H1 (cell line): ENCODE measurements around the gene ALDH1B1. TPM values are rescaled to one million over a fixed set of nuclear protein-coding genes. Genes with fewer than 3 reads are reported as not detected.

Source experiments
- CTCF ChIA-PET: fragments of 300-600 bp; sonication (Branson Sonifier 250); formaldehyde crosslinking; loops from one replicate; lab custom pipeline; 2021; ENCODE audit not compliant: partially characterized antibody; lab: Charles Lee
- POLR2A ChIA-PET: fragments of 300-600 bp; sonication (Branson Sonifier 250); formaldehyde crosslinking; loops from one replicate; lab custom pipeline; 2021; ENCODE audit warnings: inconsistent platforms; ENCODE audit not compliant: partially characterized antibody; lab: Charles Lee
- DNase-seq, 2 experiments: peaks; one replicate each; pipeline versions ENCODE4 v3.0.0 to v3.0.0-alpha.2; 2010 to 2022; ENCODE audit warnings: low spot score in 2 of 2, low read depth in 1 of 2, mixed read lengths in 1 of 2
- FAIRE-seq: peaks from 2 replicates; lab custom pipeline; 2011; peaks lifted over from hg19 to GRCh38; lab: Jason Lieb, UNC
- H2AFZ ChIP-seq: 2 replicates; pipeline ENCODE4 v1.8.1; 2012; ENCODE audit warnings: low read length, inconsistent platforms
- H2AK5ac ChIP-seq: 2 replicates; pipeline ENCODE4 v1.6.1; 2013; ENCODE audit warnings: low read depth, low read length
- H2BK120ac ChIP-seq: replicated peaks from 2 replicates; pipeline ENCODE3; 2013; ENCODE audit warnings: low read depth, low read length, inconsistent platforms
- H2BK12ac ChIP-seq: 2 replicates; pipeline ENCODE4 v1.6.1; 2013; ENCODE audit warnings: low read depth, low read length
- H2BK15ac ChIP-seq: 2 replicates; pipeline ENCODE4 v1.6.1; 2013; ENCODE audit warnings: low read length
- H2BK20ac ChIP-seq: 2 replicates; pipeline ENCODE4 v1.6.1; 2013; ENCODE audit warnings: low read length
- H2BK5ac ChIP-seq: 2 replicates; pipeline ENCODE4 v1.6.1; 2013; ENCODE audit warnings: low read depth, low read length
- H3K14ac ChIP-seq: 2 replicates; pipeline ENCODE4 v1.6.1; 2013; ENCODE audit warnings: inconsistent platforms; ENCODE audit not compliant: insufficient read length
- H3K18ac ChIP-seq: 2 replicates; pipeline ENCODE4 v1.6.1; 2013; ENCODE audit warnings: low read length; ENCODE audit errors: extremely low read depth
- H3K23ac ChIP-seq: 2 replicates; pipeline ENCODE4 v1.6.1; 2013; ENCODE audit warnings: inconsistent platforms; ENCODE audit not compliant: insufficient read length
- H3K23me2 ChIP-seq: 2 replicates; pipeline ENCODE4 v1.6.1; 2013; ENCODE audit warnings: low read depth, low read length
- H3K27ac ChIP-seq: 2 replicates; pipeline ENCODE4 v1.6.1; 2011; ENCODE audit warnings: low read depth, low read length, inconsistent platforms
- H3K27me3 ChIP-seq, 4 experiments: replicated peaks in 1 of 4; 1 replicate in 1 of 4; 2 replicates in 3 of 4; pipeline versions ENCODE4 v1.6.1 to v1.8.1; 2011 to 2013; ENCODE audit warnings: low read length in 3 of 4, mild to moderate bottlenecking in 3 of 4, inconsistent platforms in 2 of 4, mixed read lengths in 2 of 4, moderate library complexity in 1 of 4; ENCODE audit not compliant: control insufficient read depth in 3 of 4, insufficient read depth in 3 of 4; ENCODE audit errors: extremely low read depth in 1 of 4
- H3K36me3 ChIP-seq, 4 experiments: 2 replicates each; pipeline versions ENCODE4 v1.6.1 to v1.8.1; 2011 to 2013; ENCODE audit warnings: mild to moderate bottlenecking in 4 of 4, low read length in 3 of 4, moderate library complexity in 2 of 4, control low read depth in 1 of 4, inconsistent platforms in 1 of 4; ENCODE audit not compliant: insufficient read depth in 4 of 4, control insufficient read depth in 2 of 4
- H3K4ac ChIP-seq: replicated peaks from 2 replicates; pipeline ENCODE3; 2013; ENCODE audit warnings: low read length, low read depth, mixed read lengths, inconsistent platforms; ENCODE audit not compliant: insufficient read length
- H3K4me1 ChIP-seq, 4 experiments: replicated peaks in 1 of 4; 1 replicate in 1 of 4; 2 replicates in 3 of 4; pipeline versions ENCODE4 v1.6.1 to v1.8.1; 2011 to 2013; ENCODE audit warnings: low read length in 3 of 4, inconsistent platforms in 2 of 4, mixed read lengths in 1 of 4; ENCODE audit not compliant: insufficient read depth in 4 of 4, control insufficient read depth in 3 of 4
- H3K4me2 ChIP-seq, 2 experiments: 2 replicates each; pipeline versions ENCODE4 v1.6.1 to v1.8.1; 2011 to 2013; ENCODE audit warnings: low read depth in 2 of 2, low read length in 2 of 2, control low read depth in 1 of 2, inconsistent platforms in 1 of 2, mild to moderate bottlenecking in 1 of 2; ENCODE audit not compliant: insufficient read depth in 1 of 2
- H3K4me3 ChIP-seq, 4 experiments: fragments of 200-600, 300-600 bp in 1 of 4; sonication (generic), shearing (Covaris generic), sonication (Bioruptor Twin) in 1 of 4; 2 replicates each; pipeline versions ENCODE4 v1.5.1 to v1.8.1; 2011 to 2016; ENCODE audit warnings: low read length in 4 of 4, low read depth in 3 of 4, control low read depth in 2 of 4, inconsistent platforms in 2 of 4, mild to moderate bottlenecking in 2 of 4, mixed read lengths in 1 of 4, moderate library complexity in 1 of 4; ENCODE audit not compliant: insufficient read depth in 2 of 4; ENCODE audit errors: extremely low read depth in 1 of 4
- H3K56ac ChIP-seq: replicated peaks from 2 replicates; pipeline ENCODE3; 2013; ENCODE audit warnings: low read depth, mild to moderate bottlenecking, mixed read lengths, low read length, inconsistent platforms; ENCODE audit not compliant: insufficient read length
- H3K79me1 ChIP-seq: 2 replicates; pipeline ENCODE4 v1.6.1; 2013; ENCODE audit warnings: low read depth, low read length, control low read depth
- H3K79me2 ChIP-seq, 2 experiments: 2 replicates each; pipeline versions ENCODE4 v1.6.1 to v1.8.1; 2012 to 2013; ENCODE audit warnings: low read length in 2 of 2, mild to moderate bottlenecking in 2 of 2, inconsistent platforms in 1 of 2; ENCODE audit not compliant: insufficient read depth in 2 of 2, control insufficient read depth in 1 of 2
- H3K9ac ChIP-seq, 4 experiments: replicated peaks in 1 of 4; 1 replicate in 1 of 4; 2 replicates in 3 of 4; pipeline versions ENCODE4 v1.6.1 to v1.8.1; 2011 to 2013; ENCODE audit warnings: low read depth in 3 of 4, low read length in 3 of 4, control low read depth in 2 of 4, mild to moderate bottlenecking in 2 of 4, moderate library complexity in 2 of 4, inconsistent platforms in 1 of 4; ENCODE audit errors: extremely low read depth in 1 of 4
- H3K9me3 ChIP-seq, 2 experiments: 2 replicates each; pipeline versions ENCODE4 v1.6.1 to v1.8.1; 2012 to 2013; ENCODE audit warnings: mild to moderate bottlenecking in 2 of 2, moderate library complexity in 2 of 2, control low read depth in 1 of 2, inconsistent platforms in 1 of 2, low read depth in 1 of 2, low read length in 1 of 2, mixed read lengths in 1 of 2; ENCODE audit not compliant: insufficient read depth in 2 of 2
- H4K20me1 ChIP-seq, 2 experiments: replicated peaks in 1 of 2; 2 replicates each; pipeline versions ENCODE3 to v1.8.1; 2011 to 2013; ENCODE audit warnings: inconsistent platforms in 2 of 2, low read length in 2 of 2, mild to moderate bottlenecking in 1 of 2; ENCODE audit not compliant: insufficient read depth in 2 of 2, control insufficient read depth in 1 of 2
- H4K5ac ChIP-seq: 2 replicates; pipeline ENCODE4 v1.6.1; 2013; ENCODE audit warnings: low read length, low read depth, mixed read lengths, inconsistent platforms; ENCODE audit not compliant: insufficient read length
- H4K8ac ChIP-seq: 2 replicates; pipeline ENCODE4 v1.8.0; 2013; ENCODE audit warnings: mild to moderate bottlenecking, moderate library complexity, low read length, inconsistent platforms; ENCODE audit not compliant: insufficient read depth; ENCODE audit errors: extremely low read depth
- H4K91ac ChIP-seq: replicated peaks from 2 replicates; pipeline ENCODE3; 2013; ENCODE audit warnings: low read length, mixed read lengths, inconsistent platforms; ENCODE audit not compliant: insufficient read length
- CHD1 ChIP-seq: IDR thresholded peaks from 2 replicates; pipeline ENCODE4 v1.6.1; 2012; ENCODE audit warnings: low read depth, low read length, improper control_type of control experiment
- EP300 ChIP-seq, 2 experiments: IDR thresholded peaks; 1 replicate in 1 of 2; 2 replicates in 1 of 2; pipeline ENCODE4 v1.6.1; 2011 to 2012; ENCODE audit warnings: low read depth in 2 of 2, low read length in 2 of 2, mild to moderate bottlenecking in 2 of 2, borderline replicate concordance in 1 of 2, inconsistent platforms in 1 of 2, moderate library complexity in 1 of 2
- EZH2 ChIP-seq: fragments of 200-600 bp; sonication (generic); IDR thresholded peaks from 2 replicates; pipeline ENCODE4 v1.7.1; 2012; ENCODE audit warnings: low read depth, mild to moderate bottlenecking, moderate library complexity, low read length, inconsistent platforms; ENCODE audit not compliant: severe bottlenecking
- HDAC2 ChIP-seq, 2 experiments: fragments of 300-600 bp in 1 of 2; sonication (generic) in 1 of 2; IDR thresholded peaks; 2 replicates each; pipeline ENCODE4 v1.6.1; 2011 to 2012; ENCODE audit warnings: low read depth in 2 of 2, low read length in 2 of 2, mild to moderate bottlenecking in 2 of 2, moderate library complexity in 2 of 2, borderline replicate concordance in 1 of 2, inconsistent platforms in 1 of 2
- HDAC6 ChIP-seq: IDR thresholded peaks from one replicate; pipeline ENCODE4 v1.7.1; 2012; ENCODE audit warnings: low read depth, mild to moderate bottlenecking, inconsistent platforms, low read length, moderate library complexity
- KDM1A ChIP-seq: fragments of 200-600, 300-600 bp; sonication (generic); IDR thresholded peaks from 2 replicates; pipeline ENCODE4 v1.7.1; 2016; ENCODE audit warnings: mild to moderate bottlenecking, low read length, borderline replicate concordance
- NANOG ChIP-seq: IDR thresholded peaks from 2 replicates; pipeline ENCODE4 v1.6.1; 2011; ENCODE audit warnings: low read length, low read depth, mild to moderate bottlenecking, inconsistent platforms; ENCODE audit not compliant: insufficient read depth, poor library complexity, severe bottlenecking
- POU5F1 ChIP-seq: IDR thresholded peaks from 2 replicates; pipeline ENCODE4 v1.6.1; 2011; ENCODE audit warnings: low read depth, mild to moderate bottlenecking, low read length, moderate library complexity
- SIN3A ChIP-seq, 2 experiments: IDR thresholded peaks in 1 of 2; conservative IDR thresholded peaks in 1 of 2; 2 replicates each; pipeline ENCODE4 v1.6.1; 2011 to 2012; ENCODE audit warnings: low read length in 2 of 2, improper control_type of control experiment in 1 of 2, low read depth in 1 of 2, mild to moderate bottlenecking in 1 of 2
- SP4 ChIP-seq: IDR thresholded peaks from 2 replicates; pipeline ENCODE4 v1.6.1; 2012; ENCODE audit warnings: low read length, inconsistent platforms
- WGBS, 2 experiments: shearing (Covaris generic) in 1 of 2; methylation state at CpG; one replicate each; pipeline versions ENCODE4 v1.1.6 to v1.1.7; 2013 to 2015; ENCODE audit warnings: low lambda C conversion rate in 2 of 2, mixed read lengths in 2 of 2, inconsistent platforms in 1 of 2, low coverage in 1 of 2, missing lambda C conversion rate in 1 of 2; ENCODE audit not compliant: insufficient replicate concordance in 2 of 2, insufficient coverage in 1 of 2, insufficient read length in 1 of 2; ENCODE audit errors: extremely low coverage in 1 of 2, missing lambda C conversion rate in 1 of 2; 5-methylcytosine and 5-hydroxymethylcytosine counted together
- polyA plus RNA-seq, 7 experiments: library from polyadenylated mRNA; depleted of rRNA in 3 of 7; stranded (reverse) in 5 of 7; unstranded in 2 of 7; fragments of >200 nt in 5 of 7; fragments of 200-250 nt in 2 of 7; gene quantifications; 1 replicate in 5 of 7; 2 replicates in 1 of 7; 4 replicates in 1 of 7; pipeline versions ENCODE4 v1.2.1 to v1.2.3, GENCODE V29; 2011 to 2013; ENCODE audit warnings: missing spikeins in 2 of 7, mixed read lengths in 2 of 7
- total RNA-seq: library from RNA; stranded (reverse); fragmentation: NEBNext Ultra II Directional; extraction: Animal tissue kit (Norgen Biotek cat#: 25700); gene quantifications from 2 replicates; pipeline ENCODE4 v1.2.1, GENCODE V29; 2021
- TF ChIP-seq, protein P1 (sequence below): IDR thresholded peaks from 2 replicates; pipeline ENCODE4 v1.6.1; 2012; ENCODE audit warnings: low read length, inconsistent platforms

ALDH1B1 gene
- total and polyA plus RNA-seq, 2 of the 8 experiments (the other 6 are each of a cell fraction or from before 2014, with no cell fraction given) = 41.6 to 78.7 TPM

DNA sequence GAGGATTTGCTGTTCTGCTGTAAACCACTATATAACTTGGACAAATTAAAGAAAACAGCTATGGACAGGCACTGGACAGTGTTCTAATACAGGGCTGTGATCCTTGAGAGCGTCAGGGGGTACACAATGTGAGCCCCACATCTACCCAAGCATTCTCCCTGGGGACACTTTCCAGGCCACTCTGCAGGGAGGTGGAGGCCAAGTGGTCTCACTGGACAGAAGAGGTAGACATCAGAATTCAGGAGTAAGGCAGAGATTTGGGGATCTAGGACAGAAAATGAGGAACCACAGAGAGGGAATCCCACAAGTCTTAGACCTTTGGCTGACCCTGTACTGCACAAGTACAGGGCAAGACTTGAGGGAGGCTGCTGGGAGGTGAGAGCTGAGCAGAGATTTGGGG, 35.6 kb downstream of the ALDH1B1 start:
- no peak overlapping the region for H2AFZ ChIP-seq
- no peak overlapping the region for H2BK20ac ChIP-seq
- peaks cover 7% of the 10 kb centered on the region; the same call in 1 of the 2 replicates for H3K23me2 ChIP-seq
- H2BK12ac ChIP-seq = no peak overlapping the region
- peaks cover 11 to 32% (median 25%) of the 10 kb centered on the region in 4 experiments for H3K27me3 ChIP-seq
- ChIA-PET POLR2A (no interaction called here), CTCF (interaction anchor here (0.6 to 6.2 kb wide), 7 partner anchors 9 to 285 kb away, joined by 3 to 50 read pairs (median 4); partner anchors contain the start of gene ALDH1B1)
- peaks cover 0 to 7% (median 3%) of the 10 kb centered on the region in 4 experiments; a peak in 6 of 7 replicates for H3K4me1 ChIP-seq
- H3K4me3 ChIP-seq = no peak overlapping the region
- no peak overlapping the region for H2BK15ac ChIP-seq
- no peak overlapping the region for H2BK5ac ChIP-seq
- no peak overlapping the region for H3K14ac ChIP-seq
- no peak for DNase-seq
- H4K91ac ChIP-seq = no peak overlapping the region
- no peaks in the 10 kb centered on the region for H3K79me1 ChIP-seq
- no peaks in the 10 kb centered on the region for H3K9me3 ChIP-seq
- H3K36me3 ChIP-seq = no peaks in the 10 kb centered on the region
- H4K8ac ChIP-seq = peak overlapping the region; percentile 12; the same call in 1 of the 2 replicates
- no peak overlapping the region for H3K4me2 ChIP-seq
- H4K5ac ChIP-seq = no peak overlapping the region
- H2AK5ac ChIP-seq = no peak overlapping the region
- H3K56ac ChIP-seq = no peak overlapping the region
- no peak overlapping the region for H3K4ac ChIP-seq
- H3K27ac ChIP-seq = no peak overlapping the region
- no peaks in the 10 kb centered on the region for H3K79me2 ChIP-seq
- H3K9ac ChIP-seq = no peak overlapping the region
- no peak for FAIRE-seq
- no peak overlapping the region for H3K23ac ChIP-seq
- H3K18ac ChIP-seq = no peak overlapping the region
- no peaks in the 10 kb centered on the region for H4K20me1 ChIP-seq
- 79% methylated on average over 1 of the region's 1 CpG; no CpG with 5 or more reads in 1 of the 2 experiments for WGBS, 2 experiments
- H2BK120ac ChIP-seq = no peak overlapping the region
- TF ChIP-seq EP300 (IDR thresholded peaks at IDR 0.05; ENCODE audit: borderline replicate concordance in 1 of 2, low read depth in 2 of 2, low read length in 2 of 2) (no peak), SP4 (no peak), HDAC6 (no peak), EZH2 (no peak), CHD1 (no peak), SIN3A (conservative IDR thresholded peaks at IDR 0.05 in 1 of 2, IDR thresholded peaks at IDR 0.05 in 1 of 2; ENCODE audit: low read depth in 1 of 2, low read length in 2 of 2) (no peak), HDAC2 (IDR thresholded peaks at IDR 0.05; ENCODE audit: borderline replicate concordance in 1 of 2, low read depth in 2 of 2, low read length in 2 of 2) (no peak), POU5F1 (no peak), KDM1A (no peak), NANOG (no peak)
- TF ChIP-seq, protein P1, sequence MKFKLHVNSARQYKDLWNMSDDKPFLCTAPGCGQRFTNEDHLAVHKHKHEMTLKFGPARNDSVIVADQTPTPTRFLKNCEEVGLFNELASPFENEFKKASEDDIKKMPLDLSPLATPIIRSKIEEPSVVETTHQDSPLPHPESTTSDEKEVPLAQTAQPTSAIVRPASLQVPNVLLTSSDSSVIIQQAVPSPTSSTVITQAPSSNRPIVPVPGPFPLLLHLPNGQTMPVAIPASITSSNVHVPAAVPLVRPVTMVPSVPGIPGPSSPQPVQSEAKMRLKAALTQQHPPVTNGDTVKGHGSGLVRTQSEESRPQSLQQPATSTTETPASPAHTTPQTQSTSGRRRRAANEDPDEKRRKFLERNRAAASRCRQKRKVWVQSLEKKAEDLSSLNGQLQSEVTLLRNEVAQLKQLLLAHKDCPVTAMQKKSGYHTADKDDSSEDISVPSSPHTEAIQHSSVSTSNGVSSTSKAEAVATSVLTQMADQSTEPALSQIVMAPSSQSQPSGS = no peak
